Trophoblast cell (in vitro differentiated cells and primary cell): ENCODE measurements around the gene PCDH7.

ENCODE experiments used
- DNase-seq, 2 donors: peaks; one replicate each; pipeline ENCODE4 v3.0.0-alpha.2; 2016
- H2AFZ ChIP-seq: 2 replicates; pipeline ENCODE4 v1.6.1; 2013; ENCODE audit warnings: low read length, moderate library complexity, mild to moderate bottlenecking; ENCODE audit not compliant: insufficient read depth, poor library complexity
- H2AK5ac ChIP-seq: 2 replicates; pipeline ENCODE4 v1.6.1; 2013; ENCODE audit warnings: mild to moderate bottlenecking, low read length
- H2BK120ac ChIP-seq: 2 replicates; pipeline ENCODE4 v1.6.1; 2013; ENCODE audit warnings: low read length, mild to moderate bottlenecking, moderate library complexity; ENCODE audit not compliant: insufficient read depth, poor library complexity
- H2BK12ac ChIP-seq: 2 replicates; pipeline ENCODE4 v1.6.1; 2013; ENCODE audit warnings: mild to moderate bottlenecking, low read length, moderate library complexity
- H2BK5ac ChIP-seq: 2 replicates; pipeline ENCODE4 v1.6.1; 2013; ENCODE audit warnings: low read length, low read depth, moderate library complexity, mild to moderate bottlenecking; ENCODE audit not compliant: poor library complexity
- H3K14ac ChIP-seq: 2 replicates; pipeline ENCODE4 v1.6.1; 2013; ENCODE audit warnings: mild to moderate bottlenecking, low read length
- H3K18ac ChIP-seq: 2 replicates; pipeline ENCODE4 v1.6.1; 2013; ENCODE audit warnings: mild to moderate bottlenecking, low read length
- H3K23ac ChIP-seq: 2 replicates; pipeline ENCODE4 v1.6.1; 2013; ENCODE audit warnings: low read length
- H3K27ac ChIP-seq: 2 replicates; pipeline ENCODE4 v1.5.1; 2013; ENCODE audit warnings: low read depth, mild to moderate bottlenecking, inconsistent platforms, low read length, moderate library complexity
- H3K27me3 ChIP-seq: 2 replicates; pipeline ENCODE4 v1.6.1; 2013; ENCODE audit warnings: inconsistent platforms, mild to moderate bottlenecking, low read length, moderate library complexity; ENCODE audit not compliant: insufficient read depth
- H3K36me3 ChIP-seq, 2 experiments: 1 replicate in 1 of 2; 2 replicates in 1 of 2; pipeline ENCODE4 v1.6.1; 2013; ENCODE audit warnings: low read length in 2 of 2, mild to moderate bottlenecking in 2 of 2, moderate library complexity in 1 of 2; ENCODE audit not compliant: insufficient read depth in 2 of 2, control insufficient read depth in 1 of 2
- H3K4ac ChIP-seq: 2 replicates; pipeline ENCODE4 v1.6.1; 2013; ENCODE audit warnings: low read depth, mild to moderate bottlenecking, low read length, moderate library complexity
- H3K4me1 ChIP-seq, 2 experiments: 1 replicate in 1 of 2; 2 replicates in 1 of 2; pipeline ENCODE4 v1.6.1; 2013; ENCODE audit warnings: low read length in 2 of 2, mild to moderate bottlenecking in 2 of 2, moderate library complexity in 1 of 2; ENCODE audit not compliant: insufficient read depth in 2 of 2, control insufficient read depth in 1 of 2
- H3K4me2 ChIP-seq: 2 replicates; pipeline ENCODE4 v1.6.1; 2013; ENCODE audit warnings: inconsistent platforms, mild to moderate bottlenecking, low read length, moderate library complexity
- H3K4me3 ChIP-seq: 2 replicates; pipeline ENCODE4 v1.5.1; 2013; ENCODE audit warnings: mild to moderate bottlenecking, low read depth, low read length, inconsistent platforms
- H3K79me1 ChIP-seq: one replicate; pipeline ENCODE4 v1.6.1; 2013; ENCODE audit warnings: low read length
- H3K79me2 ChIP-seq: 2 replicates; pipeline ENCODE4 v1.6.1; 2013; ENCODE audit warnings: low read length, mild to moderate bottlenecking; ENCODE audit not compliant: control insufficient read depth, insufficient read depth, poor library complexity
- H3K9ac ChIP-seq: 2 replicates; pipeline ENCODE4 v1.6.1; 2013; ENCODE audit warnings: mild to moderate bottlenecking, low read length
- H3K9me3 ChIP-seq: 2 replicates; pipeline ENCODE4 v1.6.1; 2013; ENCODE audit warnings: low read depth, mild to moderate bottlenecking, control low read depth, inconsistent platforms, low read length; ENCODE audit not compliant: insufficient read depth
- H4K12ac ChIP-seq: 2 replicates; pipeline ENCODE4 v1.6.1; 2013; ENCODE audit warnings: low read depth, mild to moderate bottlenecking, low read length, moderate library complexity
- H4K8ac ChIP-seq: 2 replicates; pipeline ENCODE4 v1.6.1; 2013; ENCODE audit warnings: low read depth, mild to moderate bottlenecking, low read length, moderate library complexity
- H4K91ac ChIP-seq: one replicate; pipeline ENCODE4 v1.6.1; 2013; ENCODE audit warnings: low read depth, mild to moderate bottlenecking, low read length, moderate library complexity
- WGBS: extraction: QIAGEN DNeasy Blood & Tissue Kit; methylation state at CpG from one replicate; pipeline ENCODE4 v1.1.7; 2013; ENCODE audit warnings: missing lambda C conversion rate; ENCODE audit not compliant: insufficient read length, insufficient coverage; ENCODE audit errors: extremely low coverage; 5-methylcytosine and 5-hydroxymethylcytosine counted together

Gene PCDH7

DNA sequence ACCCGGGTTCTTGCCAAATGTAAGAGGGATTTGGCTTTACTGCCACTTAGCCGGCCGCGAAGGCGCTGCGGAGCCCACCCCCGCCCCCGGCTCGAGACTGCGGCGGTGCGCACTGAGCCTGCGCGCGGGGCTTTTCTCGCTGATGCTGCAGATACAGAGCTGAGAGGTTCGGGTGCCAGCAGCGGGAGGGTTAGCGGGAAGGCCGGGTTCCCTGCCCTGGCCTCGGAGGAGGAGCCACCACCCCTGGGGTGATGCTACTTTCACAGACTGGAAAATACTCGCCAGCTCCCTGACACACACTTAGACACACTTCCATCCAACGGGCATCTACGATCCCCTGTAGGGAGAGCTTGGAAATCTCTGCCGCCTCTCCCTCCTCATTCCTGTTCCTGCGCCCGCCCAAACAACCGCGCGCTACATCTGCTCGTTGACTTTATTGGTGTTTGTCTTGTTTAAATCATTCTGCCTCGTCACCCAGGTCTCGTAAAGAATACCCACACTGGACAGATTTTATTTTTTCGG, 2.1 kb upstream of the PCDH7 start:
- H3K18ac ChIP-seq: peak overlapping the region; percentile 96
- H3K36me3 ChIP-seq: peaks cover 10 to 11% of the 10 kb centered on the region in 2 experiments
- H2AFZ ChIP-seq: peak overlapping the region; percentile 9
- H3K79me1 ChIP-seq: peaks cover 46% of the 10 kb centered on the region
- H4K91ac ChIP-seq: peak overlapping the region; percentile 77
- peaks cover 5% of the 10 kb centered on the region for H3K9me3 ChIP-seq
- DNase-seq: no peak
- peak overlapping the region; percentile 87 for H3K27ac ChIP-seq
- no peak overlapping the region for H3K23ac ChIP-seq
- peak overlapping the region; percentile 82 for H4K8ac ChIP-seq
- no peak overlapping the region for H2AK5ac ChIP-seq
- H3K4ac ChIP-seq: peak overlapping the region; percentile 70
- H2BK120ac ChIP-seq: peak overlapping the region; percentile 91
- peak overlapping the region; percentile 90 for H3K4me2 ChIP-seq
- peaks cover 10% of the 10 kb centered on the region for H3K27me3 ChIP-seq
- peak overlapping the region; percentile 91 for H3K14ac ChIP-seq
- peaks cover 10% of the 10 kb centered on the region in 2 experiments for H3K4me1 ChIP-seq
- peak overlapping the region; percentile 70 for H3K4me3 ChIP-seq
- H4K12ac ChIP-seq: peak overlapping the region; percentile 3
- WGBS: no CpG with 5 or more reads among the region's 34 CpGs
- H3K79me2 ChIP-seq: peaks cover 32% of the 10 kb centered on the region
- H2BK12ac ChIP-seq: peak overlapping the region; percentile 77
- H3K9ac ChIP-seq: peak overlapping the region; percentile 78
- peak overlapping the region; percentile 93 for H2BK5ac ChIP-seq

DNA sequence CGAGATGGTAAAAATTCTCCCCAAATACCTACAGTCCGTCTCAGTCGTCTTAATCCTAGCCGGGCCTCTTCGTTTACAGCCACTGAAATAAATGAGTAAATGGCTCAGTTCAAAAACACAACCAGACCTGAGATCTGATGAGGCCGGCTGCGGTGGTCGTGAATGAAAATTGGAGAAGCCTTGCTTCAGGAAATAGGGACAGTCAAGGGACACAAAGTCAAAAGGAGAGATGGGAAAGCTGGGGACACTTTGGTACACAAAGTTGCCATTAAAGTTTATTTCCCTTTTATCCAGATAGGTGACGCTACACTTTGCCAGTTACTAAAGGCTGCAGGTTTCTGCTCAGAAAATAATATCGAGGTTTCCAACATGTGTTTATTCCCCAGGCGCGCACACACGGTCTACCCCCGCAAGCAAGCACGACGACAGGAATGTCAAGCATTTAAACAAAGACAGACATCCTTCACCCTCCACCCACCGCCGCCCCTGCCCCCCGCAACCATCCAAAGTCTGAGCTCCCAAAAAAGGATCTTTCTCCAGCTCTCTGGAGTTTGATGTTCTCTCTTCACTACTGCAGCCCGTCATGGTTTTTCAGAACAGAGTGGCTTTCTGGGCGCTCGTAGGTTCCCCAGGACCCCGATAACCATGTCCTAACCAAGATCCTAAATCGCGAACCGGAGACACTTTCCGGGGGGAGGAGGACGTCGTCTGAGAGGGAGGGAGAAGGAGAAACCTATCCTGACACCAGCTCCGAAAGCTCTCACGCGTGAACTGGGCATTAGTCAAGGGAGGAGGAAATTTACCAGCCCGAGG, 1.3 kb upstream of the PCDH7 start:
- peaks cover 11 to 14% of the 10 kb centered on the region in 2 experiments for H3K4me1 ChIP-seq
- no CpG with 5 or more reads among the region's 33 CpGs for WGBS

DNA sequence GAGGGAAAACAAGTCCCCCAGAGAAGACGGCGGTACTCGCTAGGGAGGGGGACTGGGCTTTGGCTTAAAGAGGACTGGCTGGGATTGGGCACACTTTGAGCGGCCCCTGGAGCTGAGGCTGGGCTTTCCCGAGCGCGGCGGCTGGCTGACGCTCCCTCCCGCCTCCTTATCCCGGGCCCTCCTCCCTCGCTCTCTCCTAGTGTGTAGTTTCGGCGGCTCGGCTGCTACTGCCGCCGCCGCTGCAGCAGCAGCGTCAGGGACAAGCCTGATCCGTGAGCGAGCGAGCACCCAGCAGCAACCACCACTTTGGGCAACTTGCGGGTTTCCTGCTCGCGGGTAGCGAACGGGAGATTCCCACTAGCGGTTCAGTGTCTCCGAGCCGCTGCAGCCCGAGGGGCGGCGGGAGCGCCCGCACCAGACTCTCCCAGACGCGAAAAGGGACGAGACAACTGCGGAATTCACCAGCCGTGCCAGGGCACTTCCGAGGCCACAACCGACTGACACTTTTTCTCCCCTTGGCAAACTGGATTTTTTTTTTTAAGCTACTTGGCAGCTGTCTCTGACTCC, 632 bp upstream of the PCDH7 start:
- Histone ChIP-seq H3K79me2 (peaks cover 32% of the 10 kb centered on the region), H3K27ac (peak overlapping the region; percentile 87), H3K14ac (peak overlapping the region; percentile 79), H2AFZ (peak overlapping the region; percentile 43), H3K4me3 (peak overlapping the region; percentile 76), H2BK12ac (peak overlapping the region; percentile 32), H3K9ac (peak overlapping the region; percentile 77), H3K9me3 (peaks cover 5% of the 10 kb centered on the region), H3K79me1 (peaks cover 46% of the 10 kb centered on the region), H3K4me1 (peaks cover 11 to 14% of the 10 kb centered on the region in 2 experiments), H2BK5ac (peak overlapping the region; percentile 66), H3K36me3 (peaks cover 15 to 22% of the 10 kb centered on the region in 2 experiments), H3K4me2 (peak overlapping the region; percentile 90), H3K27me3 (peaks cover 10% of the 10 kb centered on the region), H3K23ac (no peak overlapping the region), H4K12ac (peak overlapping the region; percentile 59), H2AK5ac (peak overlapping the region; percentile 22), H4K8ac (peak overlapping the region; percentile 37), H3K4ac (peak overlapping the region; percentile 23), H2BK120ac (peak overlapping the region; percentile 39), H3K18ac (peak overlapping the region; percentile 76), H4K91ac (peak overlapping the region; percentile 84)
- no CpG with 5 or more reads among the region's 42 CpGs for WGBS
- peak in 1 of 2 donors; percentile 7 for DNase-seq

More for the DNA sequence above, 1.3 kb upstream of the PCDH7 start:
- DNase-seq: no peak
- Histone ChIP-seq H2BK120ac (peak overlapping the region; percentile 91), H4K91ac (peak overlapping the region; percentile 84), H3K79me2 (peaks cover 32% of the 10 kb centered on the region), H3K27ac (peak overlapping the region; percentile 87), H4K8ac (peak overlapping the region; percentile 37), H2AFZ (peak overlapping the region; percentile 43), H3K18ac (peak overlapping the region; percentile 76), H2AK5ac (no peak overlapping the region), H3K36me3 (peaks cover 14 to 18% of the 10 kb centered on the region in 2 experiments), H3K23ac (no peak overlapping the region), H3K14ac (peak overlapping the region; percentile 79), H2BK5ac (peak overlapping the region; percentile 93), H2BK12ac (peak overlapping the region; percentile 53), H3K4me3 (peak overlapping the region; percentile 76), H3K27me3 (peaks cover 10% of the 10 kb centered on the region), H3K4ac (peak overlapping the region; percentile 23), H3K9ac (peak overlapping the region; percentile 77), H3K4me2 (peak overlapping the region; percentile 90), H3K79me1 (peaks cover 46% of the 10 kb centered on the region), H3K9me3 (peaks cover 5% of the 10 kb centered on the region), H4K12ac (no peak overlapping the region)

DNA sequence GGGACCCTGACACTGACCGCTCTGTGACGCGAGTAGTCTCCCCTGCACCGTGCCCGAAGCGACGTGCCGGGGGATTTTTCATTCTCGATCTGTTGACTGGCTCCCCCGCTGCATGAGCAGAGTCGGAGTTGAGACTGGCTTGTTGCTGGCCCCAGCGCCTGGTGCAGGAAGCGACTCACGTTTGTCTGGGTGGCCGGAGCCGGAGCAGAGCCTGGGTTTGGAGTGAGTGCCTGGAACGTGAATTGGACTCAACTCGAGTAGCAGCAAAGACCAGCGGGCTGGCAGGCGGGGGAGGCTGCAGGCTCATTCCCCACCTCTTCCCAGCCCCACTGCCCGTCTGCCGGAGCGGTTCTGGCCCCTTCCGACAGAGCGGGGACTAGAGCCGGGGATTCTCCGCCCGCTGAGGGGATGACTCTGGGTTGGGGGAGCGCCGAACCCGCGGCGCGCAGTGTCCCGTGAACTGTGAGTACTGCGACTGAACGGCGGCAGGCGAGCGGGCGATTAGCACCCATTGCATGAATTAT, 554 bp downstream of the PCDH7 start:
- Histone ChIP-seq H3K4ac (peak overlapping the region; percentile 27), H4K12ac (no peak overlapping the region), H2AK5ac (no peak overlapping the region), H4K91ac (peak overlapping the region; percentile 63), H2BK5ac (peak overlapping the region; percentile 51), H3K79me2 (peaks cover 32% of the 10 kb centered on the region), H3K36me3 (peaks cover 15 to 22% of the 10 kb centered on the region in 2 experiments), H2BK12ac (peak overlapping the region; percentile 23), H3K23ac (peak overlapping the region; percentile 31), H3K14ac (peak overlapping the region; percentile 55), H3K18ac (peak overlapping the region; percentile 70), H4K8ac (peak overlapping the region; percentile 24), H3K9me3 (peaks cover 5% of the 10 kb centered on the region), H3K9ac (peak overlapping the region; percentile 91), H3K4me1 (peaks cover 11 to 14% of the 10 kb centered on the region in 2 experiments), H2BK120ac (peak overlapping the region; percentile 26), H3K79me1 (peaks cover 46% of the 10 kb centered on the region), H3K4me2 (peak overlapping the region; percentile 90), H2AFZ (peak overlapping the region; percentile 26), H3K27ac (peak overlapping the region; percentile 48), H3K27me3 (peaks cover 10% of the 10 kb centered on the region), H3K4me3 (peak overlapping the region; percentile 90)
- WGBS: no CpG with 5 or more reads among the region's 41 CpGs
- DNase-seq: no peak
